Neutrophil (primary cell): ENCODE data around the gene PLCB4.

Source experiments
- H3K27ac ChIP-seq: fragments of 200-600 bp; sonication (generic); 2 replicates; pipeline ENCODE4 v1.5.1; 2016; ENCODE audit warnings: mild to moderate bottlenecking, moderate library complexity
- H3K27me3 ChIP-seq: fragments of 200-600 bp; sonication (generic); 2 replicates; pipeline ENCODE4 v1.6.0; 2016; ENCODE audit warnings: mild to moderate bottlenecking
- H3K36me3 ChIP-seq: fragments of 200-600 bp; sonication (generic); 2 replicates; pipeline ENCODE4 v1.5.1; 2017
- H3K4me1 ChIP-seq, 2 experiments: fragments of 200-600 bp in 1 of 2; sonication (generic) in 1 of 2; 1 replicate in 1 of 2; 2 replicates in 1 of 2; pipeline versions ENCODE4 v1.5.1 to v1.6.1; 2013 to 2016; ENCODE audit warnings: low read depth in 1 of 2, low read length in 1 of 2, mild to moderate bottlenecking in 1 of 2, moderate library complexity in 1 of 2; ENCODE audit not compliant: control insufficient read depth in 1 of 2, insufficient read depth in 1 of 2
- H3K4me3 ChIP-seq, 2 experiments: fragments of 200-600 bp in 1 of 2; sonication (generic) in 1 of 2; 1 replicate in 1 of 2; 2 replicates in 1 of 2; pipeline ENCODE4 v1.5.1; 2013 to 2016; ENCODE audit warnings: low read depth in 1 of 2, low read length in 1 of 2, mild to moderate bottlenecking in 1 of 2, moderate library complexity in 1 of 2
- H3K9me3 ChIP-seq: fragments of 200-600 bp; sonication (generic); 2 replicates; pipeline ENCODE4 v1.5.1; 2016
- CTCF ChIP-seq: fragments of 200-600 bp; sonication (generic); IDR thresholded peaks from 2 replicates; pipeline ENCODE4 v1.5.1; 2016; ENCODE audit warnings: antibody characterized with exemption

The PLCB4 gene

GRCh38 chr20:9474835-9475415 is 406.0 kb downstream of the PLCB4 start:
- no peaks in the 10 kb centered on the region for H3K27me3 ChIP-seq
- H3K4me3 ChIP-seq: no peak overlapping the region
- no peaks in the 10 kb centered on the region for H3K9me3 ChIP-seq
- no peak for TF ChIP-seq CTCF
- H3K4me1 ChIP-seq: no peaks in the 10 kb centered on the region
- no peak overlapping the region for H3K27ac ChIP-seq
- no peaks in the 10 kb centered on the region for H3K36me3 ChIP-seq

- Histone ChIP-seq H3K36me3 (no peaks in the 10 kb centered on the region), H3K4me1 (no peaks in the 10 kb centered on the region), H3K4me3 (no peak overlapping the region), H3K27me3 (no peaks in the 10 kb centered on the region), H3K9me3 (no peaks in the 10 kb centered on the region), H3K27ac (no peak overlapping the region)
- no peak for TF ChIP-seq CTCF
These were observed 406.6 kb downstream of the PLCB4 start for GRCh38 chr20:9475456-9475855.

- H3K27me3 ChIP-seq: no peaks in the 10 kb centered on the region
- TF ChIP-seq CTCF: no peak
- H3K27ac ChIP-seq: no peak overlapping the region
- no peak overlapping the region for H3K4me3 ChIP-seq
- no peaks in the 10 kb centered on the region for H3K4me1 ChIP-seq
- no peaks in the 10 kb centered on the region for H3K36me3 ChIP-seq
- no peaks in the 10 kb centered on the region for H3K9me3 ChIP-seq
These were observed 407.3 kb downstream of the PLCB4 start for GRCh38 chr20:9476174-9476573.

- Histone ChIP-seq H3K36me3 (no peaks in the 10 kb centered on the region), H3K4me3 (no peak overlapping the region), H3K9me3 (no peaks in the 10 kb centered on the region), H3K27ac (no peak overlapping the region), H3K27me3 (no peaks in the 10 kb centered on the region), H3K4me1 (no peaks in the 10 kb centered on the region)
- no peak for TF ChIP-seq CTCF
These were observed 407.8 kb downstream of the PLCB4 start for GRCh38 chr20:9476637-9477036.

GRCh38 chr20:9478771-9479170 is 409.9 kb downstream of the PLCB4 start:
- no peak overlapping the region for H3K4me3 ChIP-seq
- H3K27ac ChIP-seq: no peak overlapping the region
- no peaks in the 10 kb centered on the region for H3K27me3 ChIP-seq
- H3K36me3 ChIP-seq: no peaks in the 10 kb centered on the region
- H3K9me3 ChIP-seq: no peaks in the 10 kb centered on the region
- no peak for TF ChIP-seq CTCF
- no peaks in the 10 kb centered on the region for H3K4me1 ChIP-seq

GRCh38 chr20:9480066-9480465 is 411.2 kb downstream of the PLCB4 start:
- Histone ChIP-seq H3K9me3 (no peaks in the 10 kb centered on the region), H3K36me3 (no peaks in the 10 kb centered on the region), H3K27me3 (no peaks in the 10 kb centered on the region), H3K4me3 (no peak overlapping the region), H3K4me1 (no peaks in the 10 kb centered on the region), H3K27ac (no peak overlapping the region)
- TF ChIP-seq CTCF: no peak
